Skeletal muscle cell (primary cell): ENCODE measurements around the gene LSP1.

Experiments
- DNase-seq: peaks from one replicate; pipeline ENCODE4 v3.0.0-alpha.2; 2010; ENCODE audit warnings: low read depth
- H3K4me3 ChIP-seq: 2 replicates; pipeline ENCODE4 v1.5.1; 2011; ENCODE audit warnings: low read depth, mild to moderate bottlenecking, control low read depth, low read length, moderate library complexity

Gene LSP1

GRCh38 chr11:1899686-1900085 lies 46.8 kb downstream of the LSP1 start:
- DNase-seq, result no peak
- H3K4me3 ChIP-seq, result no peak overlapping the region

- no peak for DNase-seq
- no peak overlapping the region for H3K4me3 ChIP-seq
Measured at GRCh38 chr11:1906181-1906580, 53.3 kb downstream of the LSP1 start.

GRCh38 chr11:1906611-1907423 lies 53.9 kb downstream of the LSP1 start:
- no peak for DNase-seq
- H3K4me3 ChIP-seq, result no peak overlapping the region

- DNase-seq, result peak; percentile 29
Measured at GRCh38 chr11:1908618-1909017, 55.7 kb downstream of the LSP1 start.

GRCh38 chr11:1909524-1909923 lies 56.6 kb downstream of the LSP1 start:
- no peak for DNase-seq
- H3K4me3 ChIP-seq, result no peak overlapping the region

More at GRCh38 chr11:1908618-1909017, 55.7 kb downstream of the LSP1 start:
- no peak overlapping the region for H3K4me3 ChIP-seq

GRCh38 chr11:1912289-1912878 lies 59.5 kb downstream of the LSP1 start:
- no peak for DNase-seq
- no peak overlapping the region for H3K4me3 ChIP-seq

GRCh38 chr11:1913271-1914060 lies 60.6 kb downstream of the LSP1 start:
- H3K4me3 ChIP-seq, result no peak overlapping the region
- DNase-seq, result no peak

GRCh38 chr11:1915795-1916131 lies 62.9 kb downstream of the LSP1 start:
- no peak overlapping the region for H3K4me3 ChIP-seq
- DNase-seq, result no peak

GRCh38 chr11:1916132-1916985 lies 63.5 kb downstream of the LSP1 start:
- no peak overlapping the region for H3K4me3 ChIP-seq
- no peak for DNase-seq

- H3K4me3 ChIP-seq, result no peak overlapping the region
- no peak for DNase-seq
Measured at GRCh38 chr11:1916986-1917522, 64.2 kb downstream of the LSP1 start.

GRCh38 chr11:1917523-1918435 lies 64.9 kb downstream of the LSP1 start:
- no peak overlapping the region for H3K4me3 ChIP-seq

GRCh38 chr11:1918436-1919315 lies 65.8 kb downstream of the LSP1 start:
- DNase-seq, result no peak
- H3K4me3 ChIP-seq, result no peak overlapping the region

More at GRCh38 chr11:1917523-1918435, 64.9 kb downstream of the LSP1 start:
- DNase-seq, result no peak

GRCh38 chr11:1919391-1920127 lies 66.7 kb downstream of the LSP1 start, which contains the start of gene TNNT3:
Gene TNNT3, plus strand, starts transcription at chr11:1919703. Its CDS starts 3,172 bp downstream, at chr11:1922875.
- no peak for DNase-seq
- H3K4me3 ChIP-seq, result no peak within 1 kb of the TSS

GRCh38 chr11:1920128-1920908 lies 67.4 kb downstream of the LSP1 start:
- DNase-seq, result no peak
- H3K4me3 ChIP-seq, result no peak overlapping the region

- no peak for DNase-seq
- H3K4me3 ChIP-seq, result no peak overlapping the region
Measured at GRCh38 chr11:1920909-1921573, 68.2 kb downstream of the LSP1 start.
